SW 1271 (cell line): ENCODE data around the gene SLCO2B1.
"Not testable (repeated sequence)": the region's sequence is repeated elsewhere in the genome, so short reads cannot be mapped to it uniquely, and the experiment has no call there.

Experiments used
- DNase-seq, 2 experiments: peaks; one replicate each; lab custom pipeline; 2025; lab: John Stamatoyannopoulos, UW

The SLCO2B1 gene, protein sequence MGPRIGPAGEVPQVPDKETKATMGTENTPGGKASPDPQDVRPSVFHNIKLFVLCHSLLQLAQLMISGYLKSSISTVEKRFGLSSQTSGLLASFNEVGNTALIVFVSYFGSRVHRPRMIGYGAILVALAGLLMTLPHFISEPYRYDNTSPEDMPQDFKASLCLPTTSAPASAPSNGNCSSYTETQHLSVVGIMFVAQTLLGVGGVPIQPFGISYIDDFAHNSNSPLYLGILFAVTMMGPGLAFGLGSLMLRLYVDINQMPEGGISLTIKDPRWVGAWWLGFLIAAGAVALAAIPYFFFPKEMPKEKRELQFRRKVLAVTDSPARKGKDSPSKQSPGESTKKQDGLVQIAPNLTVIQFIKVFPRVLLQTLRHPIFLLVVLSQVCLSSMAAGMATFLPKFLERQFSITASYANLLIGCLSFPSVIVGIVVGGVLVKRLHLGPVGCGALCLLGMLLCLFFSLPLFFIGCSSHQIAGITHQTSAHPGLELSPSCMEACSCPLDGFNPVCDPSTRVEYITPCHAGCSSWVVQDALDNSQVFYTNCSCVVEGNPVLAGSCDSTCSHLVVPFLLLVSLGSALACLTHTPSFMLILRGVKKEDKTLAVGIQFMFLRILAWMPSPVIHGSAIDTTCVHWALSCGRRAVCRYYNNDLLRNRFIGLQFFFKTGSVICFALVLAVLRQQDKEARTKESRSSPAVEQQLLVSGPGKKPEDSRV

DNA sequence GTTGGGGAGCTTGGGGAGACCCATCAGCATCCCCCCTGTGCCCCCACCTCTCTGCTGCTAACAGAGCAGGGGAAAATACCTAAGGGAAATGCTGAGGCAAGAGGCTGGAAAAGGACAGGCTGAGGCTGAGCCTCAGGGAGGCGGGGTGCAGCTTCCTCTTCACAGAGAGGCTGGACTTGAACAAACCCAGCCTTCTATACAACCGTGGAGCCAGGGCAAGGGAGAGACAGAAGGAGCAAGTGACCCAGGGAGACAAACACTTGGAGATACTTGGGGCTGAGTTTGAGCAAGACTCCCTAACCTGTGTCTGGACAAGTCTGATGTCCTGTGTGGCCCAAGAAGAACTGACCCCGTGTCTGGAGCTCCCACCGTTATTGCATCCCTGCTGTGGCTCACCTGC, at the start of gene SLCO2B1:
SLCO2B1 (plus strand) TSS at position 229 of the 400 bp plus-strand sequence. CDS start 275 bp downstream, outside the sequence.
- DNase-seq = no peak

- DNase-seq = no peak
Measured at GRCh38 chr11:75101424-75102128, 49.3 kb upstream of the SLCO2B1 start.

- DNase-seq = peak in 1 of 2 experiments; percentile 28
Measured at GRCh38 chr11:75103380-75104026, 47.4 kb upstream of the SLCO2B1 start.

GRCh38 chr11:75105462-75105925, 45.4 kb upstream of the SLCO2B1 start:
- DNase-seq = no peak

GRCh38 chr11:75105967-75106681, 44.8 kb upstream of the SLCO2B1 start:
- not testable (repeated sequence) for DNase-seq

GRCh38 chr11:75107187-75107586, 43.7 kb upstream of the SLCO2B1 start:
- no peak for DNase-seq

DNA sequence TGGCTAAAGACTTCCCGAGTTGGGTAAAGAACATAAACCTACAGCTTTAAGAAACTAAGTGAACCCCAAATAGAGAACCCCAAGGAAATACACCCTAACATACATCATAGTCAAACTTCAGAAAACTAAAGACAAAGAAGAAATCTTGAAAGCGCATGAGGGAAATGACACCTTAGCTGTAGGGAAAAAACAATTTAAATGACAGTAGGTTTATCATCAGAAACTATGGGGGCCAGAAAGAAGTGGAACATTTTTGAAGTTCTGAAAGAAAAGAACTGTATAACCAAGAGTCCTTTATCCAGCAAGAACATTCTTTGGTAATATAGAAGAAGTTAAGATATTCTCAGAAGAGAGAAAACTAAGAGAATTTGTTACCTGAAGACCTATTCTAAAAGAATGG, 38.7 kb upstream of the SLCO2B1 start:
- DNase-seq = no peak

DNA sequence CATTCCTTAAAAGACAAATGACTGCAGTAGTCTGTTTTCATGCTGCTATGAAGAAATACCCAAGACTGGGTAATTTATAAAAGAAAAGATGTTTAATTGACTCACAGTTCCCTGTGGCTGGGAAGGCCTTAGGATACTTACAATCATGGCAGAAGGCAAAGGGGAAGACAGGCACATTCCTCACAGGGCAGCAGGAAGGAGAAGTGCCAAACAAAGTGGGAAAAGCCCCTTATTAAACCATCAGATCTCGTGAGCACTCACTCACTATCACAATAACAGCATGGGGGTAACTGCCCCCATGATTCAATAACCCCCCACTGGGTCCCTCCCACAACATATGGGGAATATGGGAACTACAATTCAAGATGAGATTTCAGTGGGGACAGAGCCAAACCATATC, 37.9 kb upstream of the SLCO2B1 start:
- DNase-seq = no peak

DNA sequence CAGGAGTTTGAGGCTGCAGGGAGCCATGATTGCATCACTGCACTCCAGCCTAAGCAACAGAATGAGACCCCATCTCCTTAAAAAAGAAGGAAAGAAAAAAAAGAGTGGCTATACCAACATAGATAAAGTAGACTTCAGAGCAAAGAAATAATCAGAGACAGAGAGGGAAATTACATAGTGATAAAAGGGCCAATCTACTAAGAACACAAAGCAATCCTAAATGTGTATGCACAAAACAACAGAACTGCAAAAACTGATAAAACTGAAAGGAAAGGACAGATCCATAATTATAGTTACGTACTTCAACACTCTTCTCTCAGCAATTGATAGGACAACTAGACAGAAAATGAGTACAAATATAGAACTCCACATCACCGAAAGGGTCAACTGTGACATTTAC, 36.4 kb upstream of the SLCO2B1 start:
- no peak for DNase-seq

GRCh38 chr11:75118577-75118976, 32.3 kb upstream of the SLCO2B1 start:
- DNase-seq = no peak

- DNase-seq = no peak
Measured at GRCh38 chr11:75126564-75126963, 24.3 kb upstream of the SLCO2B1 start.

DNA sequence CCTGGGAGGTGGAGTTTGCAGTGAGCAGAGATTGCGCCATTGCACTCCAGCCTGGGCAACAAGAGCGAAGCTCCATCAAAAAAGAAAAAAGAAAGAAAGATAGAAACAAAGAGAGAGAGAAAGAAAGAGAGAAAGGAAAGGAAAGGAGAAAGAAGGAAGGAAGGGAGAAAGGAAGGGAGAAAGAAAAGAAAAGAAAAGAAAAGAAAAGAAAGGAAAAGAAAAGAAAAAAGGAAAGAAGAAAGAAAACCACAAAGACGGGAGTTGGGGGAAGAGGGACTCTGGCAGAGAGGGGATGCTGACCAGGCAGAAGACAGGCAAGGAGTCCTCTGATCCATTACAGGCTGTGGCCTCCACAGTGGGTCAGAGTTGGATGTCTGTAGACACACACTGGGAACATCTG, 18.8 kb upstream of the SLCO2B1 start:
- DNase-seq = no peak

DNA sequence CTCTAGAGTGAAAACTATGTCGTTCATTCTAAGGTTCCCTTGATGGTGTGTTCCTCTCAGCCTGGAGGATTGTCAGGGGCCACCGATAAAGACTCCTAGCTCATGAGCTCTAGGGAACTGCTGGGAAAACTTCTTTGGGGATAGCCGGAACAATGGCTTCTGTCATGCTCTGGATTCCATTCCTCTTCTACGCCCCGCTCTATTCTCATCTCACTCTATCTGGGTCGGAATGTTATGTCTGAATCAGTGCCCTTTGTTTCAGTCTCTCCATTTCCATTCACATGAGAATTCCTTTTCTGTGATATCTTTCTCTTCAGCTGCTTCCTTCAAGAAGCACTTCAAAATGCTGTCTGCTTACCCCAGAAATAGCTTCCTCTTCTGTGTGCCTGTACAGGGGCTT, 16.9 kb upstream of the SLCO2B1 start:
- DNase-seq = no peak

DNA sequence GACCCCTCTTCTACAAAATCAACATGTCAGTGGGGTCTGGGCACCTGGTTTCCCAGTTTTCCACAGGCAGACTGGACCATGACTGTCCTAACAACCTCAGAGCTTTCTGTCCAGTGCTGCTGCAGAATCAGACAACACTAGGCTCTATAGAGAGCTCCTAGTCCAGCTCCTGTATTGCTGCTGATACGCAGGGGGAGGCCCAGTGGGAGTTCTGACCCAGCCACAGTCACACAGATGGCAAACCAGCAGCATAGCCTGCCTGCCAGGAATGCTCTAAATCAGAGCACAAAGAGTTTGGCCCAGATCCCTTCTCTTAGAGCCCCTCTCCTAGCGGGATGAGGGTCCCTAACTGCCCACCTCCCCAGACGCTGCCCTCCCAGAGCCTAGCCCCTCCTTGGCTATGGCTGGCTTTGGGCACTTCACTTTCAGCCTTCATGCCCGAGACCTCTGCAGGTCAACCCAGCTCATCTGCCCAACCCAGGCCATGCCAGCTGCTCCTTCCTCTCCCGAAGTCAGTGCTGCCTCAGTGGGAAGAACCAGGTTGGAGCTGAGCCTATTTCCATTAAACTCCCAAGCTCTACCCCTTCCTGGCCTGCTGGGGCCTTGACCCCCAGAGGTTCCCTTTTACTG, 15.8 kb upstream of the SLCO2B1 start:
- DNase-seq = no peak

- DNase-seq = no peak
Measured at GRCh38 chr11:75135651-75136050, 15.3 kb upstream of the SLCO2B1 start.

DNA sequence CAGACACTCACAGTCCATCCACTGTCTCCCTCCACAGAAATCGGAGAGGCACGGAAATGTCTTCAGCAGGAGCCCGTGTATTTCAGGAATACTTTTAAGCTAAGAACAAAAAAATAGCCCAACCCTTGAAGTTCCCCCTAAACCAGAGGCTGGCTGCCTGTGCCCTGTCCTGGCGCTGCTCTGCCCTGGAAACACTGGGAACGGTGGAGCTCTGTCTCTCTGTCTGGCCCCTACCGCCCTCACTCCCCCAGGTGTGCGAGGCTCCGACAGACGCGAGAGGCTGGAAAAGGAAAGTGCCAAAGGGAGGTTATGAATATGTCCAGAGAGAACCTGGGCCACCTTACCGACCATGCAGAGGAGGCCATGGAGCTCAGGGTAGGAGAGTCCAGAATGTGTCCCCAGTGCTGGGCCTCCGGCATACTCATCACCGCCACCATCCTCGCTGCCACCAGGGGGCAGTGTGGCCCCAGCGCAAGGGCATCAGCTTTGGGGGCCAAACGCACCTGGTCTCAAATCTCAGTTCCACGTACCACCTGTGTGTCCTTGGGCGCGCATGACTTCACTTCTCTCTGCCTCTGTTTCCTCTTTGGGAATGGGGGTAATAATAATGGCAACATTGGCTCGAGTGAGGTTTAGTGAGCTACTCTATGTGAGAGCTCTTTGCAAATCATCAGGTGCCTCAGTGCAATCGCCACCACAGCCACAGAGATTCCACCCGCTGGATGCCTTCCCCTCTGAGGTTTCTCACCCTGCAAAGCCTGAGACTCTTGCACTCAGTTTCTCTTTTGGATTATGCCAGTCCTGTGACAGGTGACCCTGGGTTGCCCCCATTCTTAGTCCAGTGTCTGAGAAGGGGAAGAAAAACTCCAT, 10.4 kb upstream of the SLCO2B1 start:
- peak in 1 of 2 experiments; percentile 34 for DNase-seq

- DNase-seq = no peak
Measured at GRCh38 chr11:75141166-75141565, 9.7 kb upstream of the SLCO2B1 start.

DNA sequence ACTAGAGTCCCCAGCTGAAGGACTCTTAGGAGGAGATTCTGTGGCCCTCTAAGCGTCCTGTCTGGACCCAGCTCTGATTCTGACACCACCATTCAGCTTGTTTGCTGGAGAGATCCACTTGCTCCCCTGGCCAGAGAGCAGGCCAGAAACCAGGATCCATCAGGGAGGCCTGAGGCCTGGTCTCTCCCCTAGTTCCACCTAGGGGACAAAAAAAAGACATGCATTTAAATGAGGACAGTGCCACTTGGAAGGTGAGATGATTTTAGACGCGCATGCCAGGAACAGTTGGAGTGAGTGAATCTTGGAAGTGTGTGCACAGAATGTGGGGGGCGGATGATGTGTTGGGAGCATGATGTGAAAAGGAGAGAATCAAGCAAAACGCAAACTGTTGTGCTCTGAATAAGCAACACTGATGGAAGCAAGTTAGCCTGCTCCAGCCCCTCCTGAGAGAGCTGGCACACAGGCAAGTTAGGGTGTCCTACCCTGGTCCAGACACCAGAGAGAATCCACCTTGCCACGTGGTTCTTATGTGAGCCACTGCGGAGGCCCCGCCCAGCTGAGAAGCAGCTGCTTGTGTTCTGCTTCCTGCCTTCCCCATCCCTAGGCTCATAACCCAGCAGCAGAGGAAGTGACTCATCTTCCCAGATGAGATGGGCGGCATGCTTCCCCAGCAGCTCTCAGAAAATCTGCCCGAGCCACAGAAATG, 8.0 kb upstream of the SLCO2B1 start:
- DNase-seq = peak; percentile 86 to 92

GRCh38 chr11:75143420-75143731, 7.5 kb upstream of the SLCO2B1 start:
- DNase-seq = no peak

DNA sequence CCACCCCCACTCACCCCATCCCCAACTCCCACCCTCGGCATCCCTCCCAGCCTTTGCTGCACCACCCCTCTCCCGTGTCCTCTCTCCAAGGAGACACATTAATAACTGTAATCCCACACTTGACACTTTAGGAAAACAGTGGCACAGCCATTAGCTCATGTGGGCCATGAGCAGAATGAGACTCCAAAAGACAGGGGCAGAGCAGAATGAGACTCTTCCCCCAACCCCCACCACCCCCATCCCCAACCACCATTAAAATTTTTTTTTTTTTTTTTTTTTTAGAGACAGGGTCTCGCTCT, 6.2 kb upstream of the SLCO2B1 start:
- no peak for DNase-seq
